Subcutaneous adipose tissue (tissue), 4 donors: ENCODE measurements around the gene IKZF4. TPM values are rescaled to one million over a fixed set of nuclear protein-coding genes. Genes with fewer than 3 reads are reported as not detected.

ENCODE experiments used
- total RNA-seq, 4 donors: library from RNA; depleted of rRNA; stranded (reverse); fragments of >200 nt; gene quantifications; one replicate each; pipeline ENCODE4 v1.1.0, GENCODE V29; 2016
- TF ChIP-seq, protein P1 (sequence below): fragments of 450-650 bp; IDR thresholded peaks from one replicate; pipeline ENCODE4 v1.5.1; 2016; ENCODE audit warnings: low read depth, mild to moderate bottlenecking, control low read depth, antibody characterized with exemption, moderate library complexity

Gene IKZF4
- total RNA-seq, 4 donors from 2014 or later, result 2.9 to 16.6 (median 7.8) TPM

DNA sequence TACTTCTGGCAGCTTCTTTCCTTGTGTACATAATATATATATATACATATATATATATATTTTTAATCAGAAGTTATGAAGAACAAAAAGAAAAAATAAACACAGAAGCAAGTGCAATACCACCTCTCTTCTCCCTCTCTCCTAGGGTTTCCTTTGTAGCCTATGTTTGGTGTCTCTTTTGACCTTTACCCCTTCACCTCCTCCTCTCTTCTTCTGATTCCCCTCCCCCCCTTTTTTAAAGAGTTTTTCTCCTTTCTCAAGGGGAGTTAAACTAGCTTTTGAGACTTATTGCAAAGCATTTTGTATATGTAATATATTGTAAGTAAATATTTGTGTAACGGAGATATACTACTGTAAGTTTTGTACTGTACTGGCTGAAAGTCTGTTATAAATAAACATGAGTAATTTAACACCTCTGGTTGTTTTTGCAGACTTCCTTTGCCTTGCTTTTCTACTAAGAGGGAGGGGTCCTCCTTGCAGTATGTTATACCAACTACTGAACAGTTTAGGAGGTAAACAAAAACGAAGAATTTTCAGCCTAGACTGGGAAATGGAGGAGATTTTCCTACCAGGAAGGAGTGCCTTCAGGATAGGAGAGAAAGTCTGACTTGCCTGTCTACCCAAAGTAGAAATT, 17.3 kb downstream of the IKZF4 start:
- TF ChIP-seq, protein P1, sequence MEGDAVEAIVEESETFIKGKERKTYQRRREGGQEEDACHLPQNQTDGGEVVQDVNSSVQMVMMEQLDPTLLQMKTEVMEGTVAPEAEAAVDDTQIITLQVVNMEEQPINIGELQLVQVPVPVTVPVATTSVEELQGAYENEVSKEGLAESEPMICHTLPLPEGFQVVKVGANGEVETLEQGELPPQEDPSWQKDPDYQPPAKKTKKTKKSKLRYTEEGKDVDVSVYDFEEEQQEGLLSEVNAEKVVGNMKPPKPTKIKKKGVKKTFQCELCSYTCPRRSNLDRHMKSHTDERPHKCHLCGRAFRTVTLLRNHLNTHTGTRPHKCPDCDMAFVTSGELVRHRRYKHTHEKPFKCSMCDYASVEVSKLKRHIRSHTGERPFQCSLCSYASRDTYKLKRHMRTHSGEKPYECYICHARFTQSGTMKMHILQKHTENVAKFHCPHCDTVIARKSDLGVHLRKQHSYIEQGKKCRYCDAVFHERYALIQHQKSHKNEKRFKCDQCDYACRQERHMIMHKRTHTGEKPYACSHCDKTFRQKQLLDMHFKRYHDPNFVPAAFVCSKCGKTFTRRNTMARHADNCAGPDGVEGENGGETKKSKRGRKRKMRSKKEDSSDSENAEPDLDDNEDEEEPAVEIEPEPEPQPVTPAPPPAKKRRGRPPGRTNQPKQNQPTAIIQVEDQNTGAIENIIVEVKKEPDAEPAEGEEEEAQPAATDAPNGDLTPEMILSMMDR, result no peak

DNA sequence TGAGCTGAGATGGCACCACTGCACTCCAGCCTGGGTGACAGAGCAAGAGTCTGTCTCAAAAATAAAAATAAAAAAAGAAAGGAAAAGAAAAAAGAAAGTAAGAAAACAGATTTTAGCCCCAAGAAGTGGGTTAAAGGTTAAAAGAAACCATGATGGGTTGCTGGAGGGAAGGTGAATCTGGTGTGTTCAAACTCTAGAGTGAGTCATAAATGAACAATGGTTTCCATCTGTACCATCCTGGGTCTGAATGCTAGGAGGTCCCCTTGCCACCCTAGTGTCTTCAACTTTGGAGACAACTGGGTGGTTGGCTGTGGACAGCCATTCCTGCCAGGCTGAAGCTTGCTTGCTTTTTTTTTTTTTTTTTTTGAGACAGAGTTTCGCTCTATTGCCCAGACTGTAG, 19.3 kb downstream of the IKZF4 start:
- TF ChIP-seq, protein P1, result no peak

DNA sequence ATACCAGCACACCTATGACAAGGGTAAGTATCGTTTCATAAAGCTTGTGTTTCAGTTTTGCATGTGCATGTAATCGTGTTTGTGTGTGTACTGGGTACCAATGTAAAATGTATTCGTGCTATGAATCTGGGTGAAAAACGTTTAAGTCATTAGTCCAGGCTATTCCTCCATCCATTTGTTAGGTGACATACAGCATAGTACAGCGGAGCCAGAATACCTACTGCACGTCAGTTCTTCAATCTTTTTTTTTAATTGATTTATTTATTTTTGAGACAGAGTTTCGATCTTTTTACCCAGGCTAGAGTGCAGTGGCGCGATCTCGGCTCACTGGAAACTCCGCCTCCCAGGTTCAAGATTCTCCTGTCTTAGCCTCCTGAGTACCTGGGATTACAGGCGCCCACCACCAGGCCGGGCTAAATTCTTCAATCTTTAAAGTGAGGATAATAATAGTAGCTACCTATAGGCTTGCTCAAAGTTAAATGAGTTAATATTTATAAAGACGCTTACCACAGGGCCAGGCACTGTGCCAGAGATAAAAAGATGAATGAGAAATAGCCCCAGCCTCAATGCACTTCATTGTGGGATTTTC, 20.2 kb downstream of the IKZF4 start:
- TF ChIP-seq, protein P1, result no peak

DNA sequence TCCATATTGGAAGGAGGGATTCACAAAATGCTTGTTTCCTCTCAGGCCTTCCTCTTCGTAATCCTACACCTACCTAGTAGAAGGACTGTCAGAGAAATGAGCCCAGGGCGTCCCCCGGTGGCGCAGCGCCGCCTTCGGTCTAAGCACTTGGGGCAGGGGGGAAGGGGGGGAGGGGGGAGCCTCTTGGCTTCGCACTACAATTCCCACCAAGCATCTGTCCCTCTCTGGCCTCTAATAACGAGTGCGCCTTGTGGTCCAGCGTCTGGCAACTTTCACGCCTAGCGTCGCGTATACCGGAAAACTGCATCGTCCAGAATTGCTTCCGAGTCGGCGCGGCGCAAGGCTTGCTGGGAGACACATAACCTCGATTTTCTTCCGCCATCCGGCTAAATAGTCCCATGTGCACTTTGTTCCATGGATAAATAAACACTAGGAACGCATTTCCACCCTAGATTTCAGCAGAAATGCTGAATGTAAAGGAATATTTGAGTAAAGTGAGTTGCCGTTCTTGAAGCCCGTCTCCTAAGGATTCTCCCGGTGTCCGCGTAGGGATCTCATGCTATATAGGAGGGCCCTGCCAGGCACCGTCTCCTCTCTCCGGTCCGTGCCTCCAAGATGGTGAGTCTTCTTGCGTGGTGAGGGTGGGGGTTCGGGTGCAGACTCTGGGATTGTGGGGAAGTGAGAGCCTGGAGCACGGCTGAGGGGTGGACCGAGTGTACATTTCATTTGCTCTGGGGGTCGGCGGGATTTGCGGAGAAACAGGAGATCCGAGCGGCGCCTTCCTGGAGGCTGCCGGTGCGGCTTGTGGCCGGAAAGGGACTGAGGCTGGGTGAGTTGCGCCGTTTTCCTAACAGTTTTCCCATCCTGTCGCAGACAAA, 20.9 kb downstream of the IKZF4 start, which contains the start of gene RPS26:
TSS of gene RPS26 (plus strand) at position 367 of the 878 bp plus-strand sequence. CDS start at position 616, 249 bp downstream.
- TF ChIP-seq, protein P1, result no peak

DNA sequence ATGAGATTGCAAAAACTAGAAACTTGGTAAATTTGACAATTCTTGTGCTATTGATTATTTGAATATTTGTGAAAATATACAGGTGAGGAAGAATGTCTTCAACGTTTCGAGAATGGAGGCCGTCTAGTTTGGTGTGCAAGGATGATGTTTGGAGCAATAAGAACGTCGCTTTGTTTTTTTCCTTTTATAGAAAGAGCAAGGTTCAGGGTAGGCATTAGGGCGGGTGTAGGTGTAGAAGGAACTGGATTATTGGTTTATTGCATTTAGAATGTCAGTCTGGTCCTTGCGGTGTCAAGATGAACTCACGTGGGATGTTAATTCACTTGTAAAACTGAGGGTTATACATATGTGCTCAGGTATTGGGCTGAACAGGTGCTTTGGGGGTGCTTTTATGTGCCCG, 22.0 kb downstream of the IKZF4 start:
- TF ChIP-seq, protein P1, result no peak

DNA sequence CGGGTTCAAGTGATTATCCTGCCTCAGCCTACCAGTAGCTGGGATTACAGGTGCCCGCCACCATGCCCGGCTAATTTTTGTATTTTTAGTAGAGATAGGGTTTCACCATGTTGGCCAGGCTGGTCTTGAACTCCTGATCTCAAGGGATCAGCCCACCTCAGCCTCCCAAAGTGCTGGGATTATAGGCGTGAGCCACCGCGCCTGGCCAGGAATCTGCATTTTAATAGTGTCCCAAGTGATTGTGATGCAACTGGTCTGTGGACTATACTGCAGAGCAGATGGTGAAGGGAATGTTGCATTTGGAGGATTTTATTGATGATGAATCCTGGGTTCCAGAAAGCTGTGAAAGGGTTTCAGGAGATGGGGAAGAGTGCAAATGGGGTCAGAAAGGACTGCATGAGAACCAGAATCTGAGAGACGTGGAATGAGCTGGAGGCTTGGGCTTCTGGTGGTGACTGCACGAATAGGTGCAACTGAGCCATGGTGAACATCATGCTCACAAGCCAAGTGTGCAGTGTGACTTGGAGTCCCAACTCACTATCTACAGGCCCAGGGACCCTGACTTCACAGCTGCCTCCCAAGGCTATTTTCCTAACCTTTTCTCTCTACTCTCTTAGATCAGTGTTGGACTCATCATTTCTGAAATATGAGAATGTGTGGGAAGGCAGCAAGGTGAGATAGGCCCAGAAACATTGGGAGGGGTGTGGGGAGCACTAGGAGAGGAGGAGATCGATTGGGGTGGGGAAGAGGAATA, 25.4 kb downstream of the IKZF4 start:
- TF ChIP-seq, protein P1, result no peak
